COR-L47 (cell line): Measurements from ENCODE around the gene ZDHHC16.

Experiments
- DNase-seq: peaks from one replicate; lab custom pipeline; 2025; lab: John Stamatoyannopoulos, UW

The ZDHHC16 gene

GRCh38 chr10:97479939-97480338 lies 34.0 kb downstream of the ZDHHC16 start:
- no peak for DNase-seq

DNA sequence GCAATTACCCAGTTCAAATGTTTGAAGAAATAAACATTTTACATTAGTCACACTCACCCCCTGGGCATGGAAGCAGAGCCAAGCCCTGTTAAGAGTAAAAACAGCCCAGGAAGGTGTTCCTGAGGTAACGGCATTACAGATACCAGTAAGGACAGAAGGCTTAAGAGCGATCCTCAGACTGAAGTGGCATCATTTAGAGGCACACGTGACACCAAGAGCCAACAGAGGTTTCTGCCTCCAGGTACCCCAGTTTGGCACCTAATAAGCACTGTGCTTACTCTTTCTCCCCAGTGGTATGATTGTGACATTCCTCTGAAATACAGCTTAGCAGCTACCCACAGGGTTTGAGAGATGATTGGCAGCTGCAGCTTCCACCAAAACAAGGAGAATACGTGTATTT lies 35.1 kb downstream of the ZDHHC16 start:
- DNase-seq = no peak

DNA sequence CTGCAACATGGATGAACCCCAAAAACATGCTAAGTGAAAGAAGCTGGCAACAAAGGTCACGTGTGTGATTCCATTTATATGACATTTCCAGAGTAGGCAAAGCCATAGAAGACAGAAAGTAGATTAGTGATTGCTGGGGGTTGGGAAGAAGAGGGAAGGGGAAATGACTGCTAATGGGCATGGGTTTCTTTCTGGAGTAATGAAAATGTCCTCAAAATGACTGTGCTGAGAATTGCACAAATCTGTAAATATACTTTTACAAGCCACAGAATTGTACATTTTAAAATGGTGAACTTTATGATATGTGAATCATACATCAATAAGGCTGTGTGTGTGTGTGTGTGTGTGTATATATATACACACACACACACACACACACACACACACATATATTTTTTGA lies 36.4 kb downstream of the ZDHHC16 start:
- DNase-seq = no peak

DNA sequence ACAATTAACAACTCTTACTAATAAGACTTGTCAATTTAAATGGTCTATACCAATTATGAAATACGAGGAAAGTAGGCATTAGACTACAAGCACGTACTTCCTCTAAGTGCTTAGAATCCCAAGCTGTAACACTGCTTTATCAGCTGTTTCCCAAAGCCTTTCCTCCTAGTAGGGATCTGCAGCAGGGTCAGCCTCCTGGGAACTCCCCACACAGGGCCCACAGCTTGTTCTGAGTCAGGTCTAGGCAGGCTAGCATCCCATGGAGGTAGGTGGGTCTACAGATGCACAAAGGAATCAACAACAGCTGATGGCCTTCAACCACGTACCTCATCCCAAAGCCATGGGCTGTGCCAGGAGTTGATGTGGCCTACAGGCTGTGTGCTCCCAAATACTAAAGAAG lies 37.5 kb downstream of the ZDHHC16 start:
- no peak for DNase-seq

GRCh38 chr10:97483921-97484320 lies 37.9 kb downstream of the ZDHHC16 start:
- DNase-seq = no peak

- DNase-seq = no peak
These were observed 39.8 kb downstream of the ZDHHC16 start for GRCh38 chr10:97485647-97486281.

- no peak for DNase-seq
These were observed 44.6 kb downstream of the ZDHHC16 start for GRCh38 chr10:97490592-97490991.

GRCh38 chr10:97494151-97494550 lies 48.2 kb downstream of the ZDHHC16 start:
- no peak for DNase-seq

GRCh38 chr10:97494863-97495506 lies 49.0 kb downstream of the ZDHHC16 start:
- DNase-seq = no peak

DNA sequence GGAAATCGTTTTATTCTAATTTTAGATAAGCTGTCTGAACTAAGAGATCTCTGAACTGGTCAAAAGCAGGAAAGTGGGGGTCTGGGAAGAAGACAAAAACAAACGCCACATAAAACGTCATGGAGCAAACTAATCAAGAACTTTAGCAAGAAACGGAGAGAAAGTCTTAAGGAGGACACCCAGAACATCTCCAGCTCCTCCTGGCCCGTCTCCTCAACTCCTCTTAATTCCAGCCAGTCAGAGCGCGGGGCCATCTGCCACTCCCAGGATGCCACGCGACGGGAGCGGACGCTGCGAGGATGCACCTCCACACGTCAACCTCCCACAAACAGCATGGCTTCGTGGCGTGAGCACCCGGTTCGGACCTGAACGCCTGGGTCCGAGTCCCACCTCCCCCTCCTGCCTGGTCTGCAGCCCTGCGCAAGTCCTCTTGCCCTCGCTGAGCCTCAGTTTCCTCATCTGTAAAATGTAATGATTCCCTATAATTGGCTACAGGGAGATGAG lies 51.6 kb downstream of the ZDHHC16 start:
- DNase-seq = peak; percentile 44

GRCh38 chr10:97498076-97498840 lies 52.3 kb downstream of the ZDHHC16 start, which contains the start of gene MMS19:
MMS19 (minus strand) TSS chr10:97498422; CDS start chr10:97498384, 38 bp downstream.
- DNase-seq = peak; percentile 94

DNA sequence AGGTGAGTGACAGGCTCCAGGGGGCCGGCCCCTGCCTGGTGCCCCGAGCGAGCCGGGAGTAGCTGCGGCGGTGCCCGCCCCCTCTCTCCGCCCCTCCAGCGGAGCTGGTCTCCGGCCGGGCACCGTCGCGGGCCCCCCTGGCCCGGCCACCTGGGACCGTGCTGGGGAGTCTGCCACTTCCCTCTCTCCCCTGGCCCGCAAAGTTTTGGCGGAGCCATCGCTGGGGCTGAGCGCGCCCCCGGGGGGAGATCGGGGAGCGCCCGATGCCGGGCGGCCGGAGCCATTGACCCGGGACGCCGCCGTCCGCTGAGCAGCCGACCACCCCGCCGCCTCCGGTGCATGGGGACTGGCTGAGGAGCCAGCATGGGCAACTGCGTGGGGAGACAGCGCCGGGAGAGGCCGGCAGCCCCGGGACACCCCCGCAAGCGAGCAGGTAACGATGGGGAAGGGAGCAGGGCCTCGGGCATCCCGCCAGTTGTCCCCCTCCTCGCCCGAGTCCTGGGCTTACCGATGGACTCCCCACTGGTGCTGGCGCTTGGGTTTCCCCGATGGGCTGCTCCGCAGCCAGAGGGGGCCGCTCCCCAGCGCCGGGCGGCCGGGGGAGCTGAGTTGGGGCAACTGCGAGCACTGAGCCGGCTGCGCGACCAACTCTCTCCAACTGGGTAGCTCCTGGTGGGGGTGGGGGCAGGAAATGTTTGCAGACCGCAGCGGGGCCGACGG lies 53.0 kb downstream of the ZDHHC16 start, which contains the start of gene UBTD1:
Gene UBTD1 (plus strand): TSS at position 84 of the 720 bp plus-strand sequence. CDS start 280 bp downstream, at position 364.
- DNase-seq = no peak

DNA sequence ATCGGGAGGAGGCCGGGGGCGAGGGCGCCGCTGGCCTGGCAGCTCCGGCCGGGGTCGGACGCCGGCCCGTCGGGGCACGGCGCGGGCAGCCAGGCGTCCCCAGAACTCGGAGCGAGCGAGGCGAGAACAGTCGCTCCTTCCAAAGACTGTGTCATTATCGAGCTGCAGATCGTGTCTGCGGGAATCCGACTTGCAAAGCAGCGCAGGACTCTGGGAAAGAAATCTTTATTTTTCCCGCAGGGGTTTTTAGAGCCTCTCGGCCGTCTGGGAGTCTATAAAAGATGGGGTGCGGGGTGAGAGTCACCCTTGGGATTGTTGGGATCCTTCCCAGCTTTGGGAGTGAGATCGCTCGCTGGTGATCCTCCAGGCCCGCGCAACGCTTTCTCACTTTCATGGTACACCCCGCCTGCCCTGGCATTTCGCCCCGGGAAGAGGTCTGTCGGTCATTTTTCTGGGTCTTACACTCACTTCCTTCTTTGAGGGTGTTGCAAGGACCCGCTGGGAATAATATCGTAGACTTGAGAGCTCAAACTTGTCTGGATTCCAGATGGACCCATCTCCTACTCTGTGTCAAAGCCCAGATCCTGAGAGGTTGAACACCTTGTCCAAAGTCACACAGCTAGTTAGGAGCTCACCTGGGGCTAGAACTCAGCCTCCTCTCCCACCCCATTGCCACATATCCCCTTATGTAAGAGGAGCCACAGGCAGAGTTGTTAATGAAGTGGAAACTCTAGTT lies 53.8 kb downstream of the ZDHHC16 start:
- no peak for DNase-seq

DNA sequence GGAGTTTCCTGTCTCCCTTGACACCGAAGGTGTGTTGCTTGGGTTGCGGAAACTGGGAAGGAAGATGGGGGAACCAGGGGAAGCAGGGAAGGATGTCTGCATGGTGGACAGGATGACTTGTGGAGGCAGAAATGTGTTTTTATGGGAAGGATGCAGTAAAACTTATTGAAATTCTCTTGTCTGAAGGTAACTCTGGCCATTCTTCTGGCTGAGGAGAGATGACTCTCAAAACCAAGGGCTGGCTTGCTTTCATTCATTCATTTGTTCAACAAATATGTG lies 54.3 kb downstream of the ZDHHC16 start:
- no peak for DNase-seq

DNA sequence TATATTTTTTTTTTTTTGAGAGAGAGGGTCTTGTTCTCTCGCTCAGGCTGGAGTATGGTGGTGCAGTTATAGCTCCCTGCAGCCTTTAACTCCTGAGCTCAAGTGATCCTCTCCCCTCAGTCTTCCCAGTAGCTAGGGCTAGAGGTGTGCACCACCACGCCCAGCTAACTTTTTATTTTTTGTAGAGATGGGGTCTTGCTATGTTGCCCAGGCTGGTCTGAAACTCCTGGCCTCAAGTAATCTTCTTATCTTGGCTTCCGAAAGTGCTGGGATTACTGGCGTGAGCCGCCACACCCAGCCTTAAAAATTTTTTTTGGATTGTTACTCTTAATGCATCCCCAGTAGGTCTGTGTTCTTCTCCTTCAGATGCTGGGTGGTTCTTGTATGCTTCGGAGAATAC lies 56.9 kb downstream of the ZDHHC16 start:
- DNase-seq = no peak

- DNase-seq = no peak
These were observed 57.4 kb downstream of the ZDHHC16 start for GRCh38 chr10:97503406-97503805.

- DNase-seq = no peak
These were observed 59.2 kb downstream of the ZDHHC16 start for GRCh38 chr10:97505152-97505551.

GRCh38 chr10:97506199-97506991 lies 60.4 kb downstream of the ZDHHC16 start:
- DNase-seq = no peak
